Measurements from ENCODE around the gene KLK6.
"Not testable (repeated sequence)": the region's sequence is repeated elsewhere in the genome, so short reads cannot be mapped to it uniquely, and the experiment has no call there.

KLK6 gene

DNA sequence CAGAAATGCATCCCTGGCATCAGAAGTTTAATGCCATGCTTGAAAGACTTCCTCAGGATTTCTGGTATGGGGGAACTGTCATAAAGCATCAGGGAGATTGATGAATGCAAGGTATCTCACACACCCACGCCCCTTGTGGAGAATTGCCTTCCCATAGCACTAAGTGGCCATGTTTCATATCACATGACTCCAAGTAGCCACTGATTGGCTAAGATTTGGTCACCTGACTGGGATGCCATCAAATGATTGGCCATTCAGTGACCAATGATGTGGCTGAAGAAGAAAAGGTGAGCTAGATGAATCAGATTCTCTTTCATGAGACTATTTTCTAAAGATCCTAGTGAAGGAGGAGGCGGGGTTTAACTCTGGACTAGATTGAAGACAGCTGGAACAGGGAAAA, 24.7 kb upstream of the KLK6 start:
- in situ Hi-C loops (cut with HindIII; ENCODE audit: low sequenced_read_pairs) = no loop called here

- in situ Hi-C loops (cut with HindIII; ENCODE audit: low sequenced_read_pairs) = no loop called here
Observed at GRCh38 chr19:50992666-50993035, 23.3 kb upstream of the KLK6 start.

- in situ Hi-C loops (cut with HindIII; ENCODE audit: low sequenced_read_pairs) = not testable (repeated sequence)
Observed at GRCh38 chr19:50984416-50984815, 15.0 kb upstream of the KLK6 start.

- in situ Hi-C loops (cut with HindIII; ENCODE audit: low sequenced_read_pairs) = no loop called here
Observed at GRCh38 chr19:50983625-50984292, 14.4 kb upstream of the KLK6 start, which contains the start of gene KLK7. KLK7 (minus strand) TSS chr19:50983917; CDS start chr19:50982399, 1,518 bp downstream.

- in situ Hi-C loops (cut with HindIII; ENCODE audit: low sequenced_read_pairs) = no loop called here
Observed at GRCh38 chr19:50982186-50982585, 12.8 kb upstream of the KLK6 start.

DNA sequence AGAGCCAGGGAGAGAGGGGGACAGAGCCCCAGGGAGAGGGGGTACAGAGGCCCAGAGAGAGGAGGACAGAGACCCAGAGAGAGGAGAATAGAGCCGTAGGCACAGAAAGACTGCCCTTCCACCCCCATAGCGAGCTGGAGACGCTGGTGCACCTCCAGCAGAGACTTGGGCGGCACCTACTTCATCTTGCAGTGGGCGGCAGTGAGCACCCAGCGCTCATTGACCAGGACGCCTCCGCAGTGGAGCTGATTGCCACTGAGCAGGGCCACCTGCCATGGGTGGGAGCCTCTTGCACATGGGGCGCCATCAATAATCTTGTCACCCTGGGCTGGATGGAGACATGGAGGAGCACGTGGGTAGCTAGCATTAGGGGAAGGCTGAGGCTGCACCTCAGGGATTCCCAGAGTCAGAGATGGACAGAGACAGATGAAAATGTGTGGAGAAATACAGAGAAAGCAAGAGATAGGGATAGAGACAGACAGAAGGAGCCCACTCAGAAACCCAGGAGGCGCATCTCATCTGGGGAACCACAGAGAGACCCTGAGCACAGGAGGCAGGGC, 12.3 kb upstream of the KLK6 start:
- in situ Hi-C loops (cut with HindIII; ENCODE audit: low sequenced_read_pairs) = no loop called here

GRCh38 chr19:50980208-50980607, 10.8 kb upstream of the KLK6 start:
- in situ Hi-C loops (cut with HindIII; ENCODE audit: low sequenced_read_pairs) = no loop called here

- in situ Hi-C loops (cut with HindIII; ENCODE audit: low sequenced_read_pairs) = no loop called here
Observed at GRCh38 chr19:50979758-50980157, 10.4 kb upstream of the KLK6 start.

GRCh38 chr19:50978772-50979390, 9.5 kb upstream of the KLK6 start:
- in situ Hi-C loops (cut with HindIII; ENCODE audit: low sequenced_read_pairs) = no loop called here

- in situ Hi-C loops (cut with HindIII; ENCODE audit: low sequenced_read_pairs) = no loop called here
Observed at GRCh38 chr19:50977626-50978025, 8.2 kb upstream of the KLK6 start.

DNA sequence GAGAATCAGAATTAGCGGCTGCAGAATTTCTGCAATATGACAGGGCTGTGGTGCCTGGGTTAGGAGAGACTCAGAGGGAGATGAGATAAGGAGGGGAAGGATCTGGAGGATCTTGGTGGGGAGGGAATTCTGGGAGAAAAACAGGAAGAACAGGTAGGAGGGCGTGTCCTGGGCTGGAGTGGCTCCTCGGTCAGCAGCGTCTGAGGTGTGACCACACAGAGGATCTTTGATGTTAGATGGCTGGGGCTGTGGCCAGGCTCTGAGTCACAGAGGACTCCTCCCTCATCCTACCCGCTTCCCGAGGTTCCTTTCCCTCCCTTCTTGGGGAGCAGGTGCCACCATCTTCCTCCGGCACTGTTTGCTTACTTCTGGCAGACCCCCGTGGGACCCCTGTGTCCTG, 6.4 kb upstream of the KLK6 start:
- in situ Hi-C loops (cut with HindIII; ENCODE audit: low sequenced_read_pairs) = no loop called here

DNA sequence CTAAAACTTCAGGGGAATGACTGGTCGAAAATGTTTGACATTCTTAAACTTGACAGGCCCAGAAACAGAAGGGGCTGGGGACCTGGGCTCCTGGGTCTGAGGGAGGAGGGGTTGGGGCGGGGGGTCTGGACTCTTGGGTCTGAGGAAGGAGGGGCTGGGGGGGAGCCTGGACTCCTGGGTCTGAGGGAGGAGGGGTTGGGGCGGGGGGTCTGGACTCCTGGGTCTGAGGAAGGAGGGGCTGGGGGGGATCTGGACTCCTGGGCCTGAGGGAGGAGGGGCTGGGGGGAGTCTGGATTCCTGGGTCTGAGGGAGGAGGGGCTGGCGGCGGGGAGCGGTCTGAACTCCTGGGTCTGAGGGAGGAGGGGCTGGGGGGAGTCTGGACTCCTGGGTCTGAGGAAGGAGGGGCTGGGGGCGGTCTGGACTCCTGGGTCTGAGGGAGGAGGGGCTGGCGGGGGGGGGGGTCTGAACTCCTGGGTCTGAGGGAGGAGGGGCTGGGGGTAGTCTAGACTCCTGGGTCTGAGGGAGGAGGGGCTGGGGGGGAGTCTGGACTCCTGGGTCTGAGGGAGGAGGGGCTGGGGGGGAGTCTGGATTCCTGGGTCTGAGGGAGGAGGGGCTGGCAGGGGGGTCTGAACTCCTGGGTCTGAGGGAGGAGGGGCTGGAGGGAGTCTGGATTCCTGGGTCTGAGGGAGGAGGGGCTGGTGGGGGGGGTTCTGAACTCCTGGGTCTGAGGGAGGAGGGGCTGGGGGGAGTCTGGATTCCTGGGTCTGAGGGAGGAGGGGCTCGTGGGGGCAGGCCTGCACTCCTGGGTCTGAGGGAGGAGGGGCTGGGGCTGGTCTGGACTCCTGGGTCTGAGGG, 5.5 kb upstream of the KLK6 start:
- in situ Hi-C loops (cut with HindIII; ENCODE audit: low sequenced_read_pairs) = no loop called here

DNA sequence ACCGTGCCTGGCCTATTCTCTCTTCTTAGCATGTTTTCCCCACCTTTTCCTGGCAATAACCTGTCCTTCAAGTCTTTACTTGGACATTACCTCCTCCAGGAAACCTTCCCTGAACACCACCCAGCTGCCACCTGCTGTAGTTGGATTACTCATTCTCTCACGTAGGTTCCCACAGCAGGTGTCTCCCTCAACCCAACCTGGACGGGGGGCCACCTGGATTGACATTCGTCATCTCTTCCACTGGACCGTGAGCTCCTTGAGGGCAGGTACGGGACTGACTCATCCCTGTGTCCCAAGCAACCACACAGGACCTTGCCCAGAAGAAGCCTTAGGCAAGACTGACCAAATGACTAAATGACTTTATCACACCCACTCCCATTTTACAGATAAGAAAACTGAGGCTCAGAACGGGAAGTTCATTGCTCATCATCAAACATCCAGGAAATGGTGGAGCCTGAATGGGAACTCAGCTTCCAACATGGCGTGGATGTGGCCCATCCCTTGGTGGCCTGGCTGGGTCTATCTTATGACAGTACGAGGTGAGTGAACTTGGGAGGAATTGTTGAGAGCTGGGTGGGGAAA, 3.5 kb upstream of the KLK6 start:
- in situ Hi-C loops (cut with HindIII; ENCODE audit: low sequenced_read_pairs) = no loop called here

DNA sequence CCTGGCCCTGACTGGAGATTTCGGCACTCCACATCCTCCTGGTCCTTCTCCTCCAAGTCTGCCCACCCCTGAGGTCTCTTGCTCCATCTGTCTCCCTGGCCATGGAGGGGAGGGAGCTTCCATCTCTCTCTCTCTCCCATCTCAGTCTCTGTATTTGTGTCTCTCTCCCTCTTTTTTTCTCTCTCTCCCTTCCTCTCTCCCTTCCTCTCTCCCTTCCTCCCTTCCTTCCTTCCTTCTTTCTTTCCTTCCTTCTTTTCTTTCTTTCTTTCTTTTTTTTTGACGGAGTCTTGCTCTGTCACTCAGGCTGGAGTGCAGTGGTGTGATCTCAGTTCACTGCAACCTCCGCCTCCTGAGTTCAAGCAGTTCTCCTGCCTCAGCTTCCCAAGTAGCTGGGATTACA, 419 bp upstream of the KLK6 start:
- in situ Hi-C loops (cut with HindIII; ENCODE audit: low sequenced_read_pairs) = not testable (repeated sequence)

DNA sequence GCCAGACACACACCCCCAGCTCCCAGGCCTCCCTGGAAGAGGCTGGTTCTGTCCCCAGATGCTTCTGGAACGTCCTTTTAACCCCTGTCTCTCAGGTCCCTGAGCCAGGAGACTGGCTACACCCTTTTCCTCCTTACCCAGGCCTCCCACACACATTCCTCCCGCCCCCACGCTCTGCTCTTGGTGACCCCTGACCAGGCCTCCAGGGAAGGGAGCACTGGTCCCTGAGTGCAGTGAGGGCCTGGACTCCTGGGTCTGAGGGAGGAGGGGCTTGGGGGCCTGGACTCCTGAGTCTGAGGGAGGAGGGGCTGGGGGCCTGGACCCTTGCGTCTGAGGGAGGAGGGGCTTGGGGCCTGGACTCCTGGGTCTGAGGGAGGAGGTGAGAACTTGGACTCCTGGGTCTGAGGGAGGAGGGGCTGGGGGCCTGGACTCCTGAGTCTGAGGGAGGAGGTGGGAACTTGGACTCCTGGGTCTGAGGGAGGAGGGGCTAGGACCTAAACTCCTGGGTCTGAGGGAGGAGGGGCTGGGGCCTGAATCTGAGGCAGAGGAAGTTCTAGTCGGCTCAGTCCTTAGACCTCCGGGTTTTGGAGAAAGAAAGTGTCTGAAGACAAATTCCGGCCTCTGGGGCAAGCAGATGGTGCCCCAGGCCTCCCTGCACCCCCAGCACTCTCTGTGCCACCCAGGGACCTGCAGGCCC, 527 bp downstream of the KLK6 start:
- in situ Hi-C loops (cut with HindIII; ENCODE audit: low sequenced_read_pairs) = no loop called here

DNA sequence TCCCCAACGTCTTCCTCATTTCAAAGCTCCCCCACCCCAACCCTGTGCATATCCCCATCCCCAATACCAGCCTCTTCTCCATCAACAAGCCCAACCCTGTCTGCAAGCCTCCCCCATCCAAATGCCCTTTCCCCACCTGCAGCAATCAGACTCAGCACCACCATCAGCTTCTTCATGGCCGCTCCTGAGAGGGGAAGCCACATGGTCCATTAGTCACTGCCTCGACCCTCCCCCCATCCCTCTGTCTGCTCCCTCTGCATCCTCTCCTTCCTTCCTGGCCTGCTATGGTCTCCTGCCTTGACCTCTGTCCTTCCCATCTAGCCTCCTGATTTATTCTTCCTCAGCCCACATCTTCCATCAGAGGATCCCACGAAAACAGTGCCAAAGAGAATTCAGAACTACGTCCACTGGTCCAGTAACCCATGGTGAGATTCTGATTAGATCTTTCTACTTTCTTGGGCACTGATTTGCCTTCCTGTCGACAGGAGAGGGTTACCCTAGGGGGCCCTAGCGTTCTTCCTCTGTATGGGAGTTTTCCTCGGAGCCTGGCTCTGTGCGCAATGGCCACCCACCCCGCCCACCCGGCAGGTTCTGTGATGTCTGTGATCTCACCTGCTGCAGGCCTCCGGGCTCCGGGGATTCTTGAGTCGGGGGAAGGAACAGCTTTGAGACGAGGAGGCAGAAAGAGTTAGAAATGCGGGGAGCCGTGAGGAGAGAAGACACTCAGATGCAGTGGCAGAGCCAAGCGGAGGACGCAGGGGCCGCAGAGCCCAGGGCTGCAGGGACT, 1.3 kb downstream of the KLK6 start:
- in situ Hi-C loops (cut with HindIII; ENCODE audit: low sequenced_read_pairs) = no loop called here

DNA sequence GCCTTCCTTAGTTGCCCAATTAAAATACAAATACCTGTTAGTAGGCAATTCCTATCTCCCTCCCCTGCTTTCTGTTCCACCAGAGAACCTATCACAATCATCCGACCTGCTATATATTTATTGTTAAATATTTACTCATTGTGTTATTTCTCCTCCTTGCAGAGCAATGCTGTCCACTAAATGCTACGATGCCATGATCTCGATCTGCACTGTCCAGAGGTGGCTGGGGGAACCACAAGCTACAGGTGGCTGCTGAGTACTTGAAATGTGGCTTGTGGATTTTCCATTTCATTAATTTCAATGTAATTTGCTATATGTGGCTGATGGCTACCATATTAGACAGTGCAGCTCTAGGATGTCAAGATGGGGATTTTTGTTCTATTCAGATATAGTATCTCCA, 5.1 kb downstream of the KLK6 start:
- in situ Hi-C loops (cut with HindIII; ENCODE audit: low sequenced_read_pairs) = no loop called here

- in situ Hi-C loops (cut with HindIII; ENCODE audit: low sequenced_read_pairs) = no loop called here
Observed at GRCh38 chr19:50963381-50963780, 6.0 kb downstream of the KLK6 start.

DNA sequence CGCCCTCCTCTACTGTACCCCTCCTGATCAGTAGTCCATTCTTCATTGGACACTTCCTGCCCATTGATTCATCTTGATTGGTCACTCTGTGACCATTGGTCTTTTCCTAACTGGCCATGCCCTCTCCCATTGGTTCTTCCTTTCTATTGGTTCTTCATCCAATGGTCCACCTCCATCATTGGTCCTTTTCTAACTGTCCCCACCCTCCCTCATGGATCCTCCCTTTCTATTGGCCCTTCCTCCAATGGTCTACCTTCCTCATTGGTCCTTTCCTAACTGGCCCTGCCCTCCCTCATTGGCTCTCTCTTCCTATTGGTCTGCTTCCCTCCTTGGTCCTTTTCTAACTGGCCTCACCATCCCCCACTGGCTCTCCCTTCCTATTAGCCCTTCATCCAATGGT, 7.1 kb downstream of the KLK6 start:
- in situ Hi-C loops (cut with HindIII; ENCODE audit: low sequenced_read_pairs) = no loop called here

Measured in endothelial cell of hepatic sinusoid (primary cell).